Suppressor macrophage treated with lipopolysaccharide for 4 hours (primary cell): ENCODE data around the gene TYSND1.
"Not testable (repeated sequence)": the region's sequence is repeated elsewhere in the genome, so short reads cannot be mapped to it uniquely, and the experiment has no call there.

ENCODE experiments used
- DNase-seq: peaks from one replicate; pipeline ENCODE4 v3.0.0-alpha.2; 2020

TYSND1 gene

DNA sequence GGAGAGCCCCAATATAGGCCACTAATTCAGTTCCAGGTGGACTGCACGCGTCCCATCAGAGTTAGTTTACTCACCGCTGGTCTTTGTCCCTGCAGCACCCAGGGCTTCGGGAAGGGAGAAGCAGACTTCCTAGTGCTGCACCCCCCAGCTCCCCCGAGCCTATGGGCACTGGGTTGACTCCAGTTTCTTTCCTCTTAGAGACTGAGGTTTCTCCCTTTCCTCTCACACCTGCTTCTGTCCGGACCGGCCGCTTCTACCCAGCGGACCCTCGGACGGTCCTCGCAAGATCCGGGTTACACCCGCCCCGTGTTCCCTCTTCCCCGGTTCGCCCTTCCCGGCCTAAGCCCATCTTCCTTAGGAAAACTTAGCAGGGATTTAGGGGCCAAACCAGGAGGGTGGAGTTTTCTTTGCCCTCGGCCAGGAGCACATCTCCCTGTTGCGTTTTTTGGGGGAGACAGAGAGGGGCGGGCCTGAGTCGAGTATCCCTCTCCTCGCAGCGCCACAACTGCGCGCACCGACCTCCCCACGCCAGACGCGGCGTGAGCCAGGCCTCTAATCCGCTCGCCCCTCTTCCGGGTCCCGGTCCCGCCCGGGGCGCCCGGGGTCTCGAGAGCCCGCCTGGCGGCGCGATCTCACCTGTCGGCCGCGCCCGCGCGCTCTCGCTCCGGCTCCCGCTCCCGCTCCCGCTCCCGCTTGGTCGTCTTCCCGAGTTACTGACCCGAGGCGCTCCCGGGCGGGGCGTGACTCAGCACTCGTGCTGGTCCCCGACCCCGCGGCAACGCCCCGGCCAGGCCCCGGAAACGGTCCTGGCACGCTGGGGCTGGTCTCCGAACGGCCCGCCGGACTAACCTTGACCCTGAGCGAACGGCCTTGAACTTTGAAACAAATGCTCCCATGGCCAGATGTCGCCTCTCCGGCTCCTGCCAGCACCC lies 14.1 kb downstream of the TYSND1 start, which contains the start of gene AIFM2:
Gene AIFM2 (minus strand): TSS at position 728 of the 932 bp plus-strand sequence. CDS start 8,741 bp downstream, outside the sequence.
- peak; percentile 76 for DNase-seq

DNA sequence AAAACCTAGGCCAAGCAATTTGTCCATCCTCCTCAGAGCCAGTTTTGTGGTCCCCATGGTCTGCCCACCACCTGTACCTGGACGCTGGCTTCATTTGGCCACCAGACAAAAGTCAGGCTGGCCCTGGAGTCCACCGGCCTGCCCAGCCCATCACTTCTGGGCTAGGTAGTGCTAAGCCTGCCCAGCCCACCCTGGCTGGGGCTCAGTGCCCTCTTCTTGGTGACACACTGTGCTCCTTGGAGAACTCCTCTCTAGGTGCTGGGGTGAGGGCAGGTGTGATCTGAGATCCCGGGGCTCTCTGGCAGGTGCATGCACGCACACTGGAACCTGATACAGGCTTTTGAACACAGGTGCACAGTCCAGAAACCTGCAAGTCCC lies 15.0 kb downstream of the TYSND1 start:
- no peak for DNase-seq

- DNase-seq, result peak; percentile 77
These were observed 15.5 kb downstream of the TYSND1 start for GRCh38 chr10:70130878-70131559.

DNA sequence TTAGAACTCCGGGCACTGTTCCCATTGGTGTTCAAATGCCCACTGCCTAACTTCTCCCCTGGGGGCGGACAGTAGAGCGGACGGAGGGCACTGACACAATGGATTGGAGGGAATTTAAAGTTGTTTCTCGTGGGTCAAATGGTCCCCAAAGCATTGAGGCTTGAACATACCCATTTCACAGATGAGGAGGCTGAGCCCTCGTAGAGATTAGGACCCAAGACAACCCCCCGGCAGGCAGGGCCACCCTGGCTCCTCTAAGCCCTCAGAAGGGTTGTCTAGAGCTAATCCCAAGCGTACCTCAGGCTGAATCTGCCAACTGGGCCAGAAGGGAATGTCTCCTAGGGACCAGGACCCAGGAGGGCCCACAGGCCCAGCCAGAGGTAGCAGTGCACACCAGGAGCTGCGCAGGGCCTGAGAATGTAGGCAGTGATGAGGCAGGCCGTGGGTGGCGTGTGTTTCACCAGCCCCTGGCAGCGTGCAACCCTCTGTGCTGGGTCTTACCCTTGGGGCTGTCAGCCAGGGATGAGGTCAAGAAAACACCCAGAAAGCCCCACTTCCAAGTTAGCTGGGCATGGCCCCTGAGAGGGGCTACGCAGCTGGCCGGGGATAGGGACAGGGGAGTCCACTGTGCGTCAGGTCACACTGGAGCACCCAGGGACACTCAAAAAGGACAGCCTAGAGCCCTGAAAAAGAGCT lies 19.7 kb downstream of the TYSND1 start:
- no peak for DNase-seq

DNA sequence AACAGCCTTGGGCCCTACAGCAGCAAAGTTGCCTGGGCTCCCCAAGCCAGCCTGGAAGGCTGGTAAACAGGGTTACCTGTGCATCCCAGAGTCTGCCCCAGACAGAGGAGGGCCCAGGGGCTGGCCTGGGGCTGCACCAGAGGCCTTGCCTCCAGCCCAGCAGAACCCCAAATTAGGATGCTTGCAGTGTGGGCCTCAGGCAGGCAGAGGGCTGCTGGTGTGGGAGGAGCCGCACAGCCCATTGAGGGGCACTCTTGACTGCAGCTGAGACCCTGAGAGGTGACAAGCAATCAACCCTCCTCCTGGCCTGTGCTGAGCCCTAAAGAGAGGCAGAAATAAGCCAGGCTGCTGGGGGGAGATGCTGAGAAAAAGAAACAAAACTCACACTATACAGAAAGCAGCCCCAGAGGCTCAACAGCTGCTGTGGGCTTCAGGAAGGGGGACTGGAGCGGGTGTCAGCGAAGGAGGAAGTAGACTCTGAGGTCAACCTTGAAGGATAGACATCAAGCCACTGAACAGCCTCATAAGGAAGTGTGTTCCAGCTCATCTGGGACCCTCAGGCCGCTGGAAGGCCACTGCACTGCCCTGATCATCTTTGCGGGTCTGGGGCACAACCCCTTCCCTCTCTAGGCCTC lies 20.5 kb downstream of the TYSND1 start:
- no peak for DNase-seq

GRCh38 chr10:70124918-70125317 lies 21.6 kb downstream of the TYSND1 start:
- DNase-seq, result no peak

GRCh38 chr10:70124415-70124814 lies 22.1 kb downstream of the TYSND1 start:
- DNase-seq, result no peak

- no peak for DNase-seq
These were observed 22.7 kb downstream of the TYSND1 start for GRCh38 chr10:70123817-70124216.

GRCh38 chr10:70123166-70123565 lies 23.3 kb downstream of the TYSND1 start:
- DNase-seq, result not testable (repeated sequence)

DNA sequence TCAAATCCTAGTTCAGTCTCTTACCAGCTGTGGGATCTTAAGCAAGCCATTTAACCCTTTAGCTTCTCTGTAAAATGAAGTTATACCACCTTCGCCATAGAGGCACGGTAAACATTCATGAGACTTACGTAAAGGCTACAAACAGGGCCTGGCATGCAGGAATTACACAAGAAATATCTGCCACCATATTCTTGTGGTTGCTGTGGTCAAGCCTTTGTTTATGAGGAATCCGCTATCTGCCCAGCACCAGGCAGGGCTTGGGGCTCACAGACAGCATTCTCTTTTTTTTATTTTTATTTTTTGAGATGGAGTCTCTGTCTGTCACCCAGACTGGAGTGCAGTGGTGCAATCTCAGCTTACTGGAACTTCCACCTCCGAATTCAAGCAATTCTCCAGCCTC lies 23.8 kb downstream of the TYSND1 start:
- DNase-seq, result no peak

DNA sequence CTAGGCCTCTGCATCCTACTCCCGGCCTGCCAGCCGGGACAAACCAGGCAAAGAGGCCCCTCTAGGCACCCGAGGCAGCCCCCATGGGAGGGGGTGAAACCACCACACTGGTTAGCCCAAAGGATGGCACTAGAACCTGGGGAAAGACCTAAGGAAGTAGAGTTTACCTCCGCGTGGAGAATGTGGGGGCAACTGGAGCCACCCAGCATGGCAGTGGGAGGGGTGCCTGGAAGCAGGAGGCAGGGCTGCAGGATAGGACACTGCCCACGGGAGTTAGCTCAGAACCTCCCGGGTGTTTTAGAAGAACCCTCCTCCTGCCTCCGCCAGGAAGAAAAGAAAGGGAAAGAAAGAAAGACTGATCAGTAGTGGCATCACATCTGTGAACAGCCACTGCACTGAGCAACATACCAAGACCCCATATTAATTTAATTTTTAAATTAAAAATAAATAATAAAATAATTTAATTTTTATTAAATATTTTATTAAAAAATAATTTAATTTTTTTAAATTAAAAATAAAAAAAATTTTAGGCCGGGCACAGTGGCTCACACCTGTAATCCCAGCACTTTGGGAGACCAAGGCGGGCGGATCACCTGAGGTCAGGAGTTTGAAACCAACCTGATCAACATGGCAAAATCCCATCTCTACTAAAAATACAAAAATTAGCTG lies 25.1 kb downstream of the TYSND1 start:
- no peak for DNase-seq

DNA sequence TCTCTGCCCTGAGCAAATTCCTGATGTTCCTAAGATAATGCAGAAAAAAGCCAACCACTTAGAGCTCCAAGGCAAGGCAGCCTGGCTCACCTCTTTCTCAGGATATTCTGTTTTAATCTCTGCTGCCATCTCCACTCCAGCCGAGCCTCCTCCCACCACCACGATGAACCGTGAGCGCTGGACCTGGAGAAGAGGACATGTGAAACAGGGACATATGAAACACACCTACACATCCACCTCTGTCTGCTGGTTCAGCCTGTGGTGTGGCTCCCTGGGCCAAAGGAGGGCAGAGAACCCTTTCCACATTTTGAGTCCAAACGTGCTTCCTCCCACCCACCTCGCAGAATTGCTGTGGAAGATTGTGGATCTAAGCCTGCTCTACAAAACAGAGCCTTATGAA lies 26.1 kb downstream of the TYSND1 start:
- DNase-seq, result no peak

GRCh38 chr10:70119623-70120022 lies 26.9 kb downstream of the TYSND1 start:
- DNase-seq, result no peak

DNA sequence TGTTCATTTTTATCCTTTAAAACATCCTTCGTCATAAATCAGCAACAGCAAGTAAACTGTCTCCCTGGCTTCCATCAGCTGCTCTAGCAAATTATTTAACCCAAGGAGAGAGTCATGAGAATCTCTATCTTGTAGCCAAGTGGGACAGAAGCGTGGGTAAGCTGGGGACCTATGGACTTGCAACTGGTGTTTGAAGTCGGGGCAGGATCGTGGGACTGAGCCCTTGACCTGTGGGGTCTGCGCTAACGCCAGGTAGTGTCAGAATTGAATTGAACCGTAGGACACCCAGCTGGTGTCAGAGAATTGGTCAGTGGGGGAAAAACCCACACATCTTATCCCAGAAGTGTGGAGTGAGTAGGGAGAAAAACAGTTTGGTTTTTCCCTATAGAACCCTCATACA lies 27.3 kb downstream of the TYSND1 start:
- DNase-seq, result no peak

GRCh38 chr10:70118196-70118595 lies 28.3 kb downstream of the TYSND1 start:
- no peak for DNase-seq

DNA sequence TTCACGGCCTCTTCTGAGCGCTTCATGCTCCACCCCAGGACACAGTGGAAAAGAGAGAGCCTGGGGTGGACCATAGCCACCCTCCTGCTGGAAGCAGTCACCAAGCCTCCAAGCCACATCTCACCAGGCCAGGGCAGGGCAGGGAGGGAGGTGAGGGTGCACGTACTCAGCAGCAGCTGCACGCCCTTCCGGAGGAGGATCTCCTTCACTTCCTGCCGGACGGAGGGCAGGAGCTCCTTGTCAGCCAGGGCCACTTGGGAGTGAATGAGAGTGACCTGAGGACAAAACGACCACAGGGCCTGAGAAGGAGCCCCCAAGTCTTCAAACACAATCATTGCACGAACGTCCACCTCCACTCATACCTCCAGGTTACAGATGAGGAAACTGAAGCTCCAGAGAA lies 28.9 kb downstream of the TYSND1 start:
- DNase-seq, result no peak

- peak; percentile 56 for DNase-seq
These were observed 30.4 kb downstream of the TYSND1 start for GRCh38 chr10:70115948-70116682.

DNA sequence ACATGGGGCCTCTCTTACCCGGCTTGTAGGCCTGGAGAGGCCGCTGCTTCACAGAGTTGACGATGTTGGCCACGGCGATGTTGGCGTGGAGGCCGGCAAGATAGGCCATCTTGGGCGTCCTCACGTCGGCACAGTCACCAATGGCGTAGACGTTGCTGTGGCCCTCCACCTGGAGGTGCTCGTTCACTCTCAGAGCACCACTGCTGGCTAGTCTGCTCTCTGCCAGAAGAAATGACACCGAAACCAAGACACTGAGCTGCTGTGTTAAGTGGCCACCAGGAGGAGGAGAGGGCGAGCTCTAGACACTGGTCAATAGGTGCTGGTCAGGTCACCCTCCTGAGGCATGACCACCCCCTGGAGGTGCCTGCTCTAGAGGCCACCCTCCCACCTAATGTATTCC lies 31.6 kb downstream of the TYSND1 start:
- DNase-seq, result no peak

DNA sequence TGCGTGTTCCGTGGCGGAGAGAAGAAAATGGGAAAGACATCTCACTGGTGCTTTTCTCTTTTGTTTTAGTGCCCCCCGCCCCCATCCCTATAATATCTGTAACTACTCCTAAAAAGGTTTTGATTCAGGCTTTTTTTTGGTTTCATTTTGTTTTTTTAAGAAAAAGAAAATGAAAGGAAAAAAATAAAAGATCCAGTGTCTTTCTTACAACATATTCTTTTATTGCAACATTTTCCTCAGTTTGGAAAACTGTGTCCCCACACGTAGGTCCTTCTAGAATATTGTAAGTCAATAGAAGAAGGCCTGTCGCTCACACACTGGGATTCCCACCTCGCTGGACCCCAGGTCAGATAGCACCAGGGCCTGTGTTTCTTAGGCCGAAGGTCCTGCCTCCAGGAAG lies 34.4 kb downstream of the TYSND1 start:
- peak; percentile 72 for DNase-seq

- no peak for DNase-seq
These were observed 35.0 kb downstream of the TYSND1 start for GRCh38 chr10:70111496-70111895.

DNA sequence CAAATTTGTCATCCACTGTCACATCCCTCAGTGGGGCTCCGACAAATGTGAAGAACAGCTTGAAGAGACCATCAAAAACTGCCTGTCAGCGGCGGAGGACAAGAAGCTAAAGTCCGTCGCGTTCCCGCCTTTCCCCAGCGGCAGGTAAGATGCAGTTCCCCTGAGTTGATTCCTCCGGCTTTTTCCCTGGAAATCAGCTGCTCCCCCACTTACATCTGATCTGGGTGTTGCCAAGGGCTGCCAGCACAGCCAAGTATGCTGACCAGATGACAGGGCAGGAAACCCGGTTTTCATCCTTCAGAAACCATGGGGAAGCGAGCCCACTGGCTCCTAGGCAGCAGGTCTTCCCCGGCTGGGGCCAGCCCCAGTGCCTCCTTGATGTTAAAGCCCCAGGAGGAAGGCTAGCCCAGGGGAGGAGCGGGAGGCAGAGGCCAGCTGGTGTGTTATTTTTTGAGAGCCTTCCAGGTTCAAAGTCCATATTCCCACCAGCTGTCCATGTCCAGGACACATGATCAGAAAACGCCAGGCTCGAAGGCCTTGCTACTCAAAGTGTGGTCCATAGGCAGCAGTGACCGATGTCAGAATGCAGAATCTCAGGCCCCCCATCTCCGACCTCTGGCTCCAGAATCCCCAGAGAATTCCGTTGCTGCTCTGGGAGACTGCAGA lies 37.3 kb downstream of the TYSND1 start:
- DNase-seq, result no peak
